ENCODE results near the gene SNX1. TPM values are rescaled to one million over a fixed set of nuclear protein-coding genes. Genes with fewer than 3 reads are reported as not detected.

SNX1 gene
- total RNA-seq, 2 experiments from 2014 or later: 75.6 to 80.1 TPM

- H3K27me3 Mint-ChIP-seq: no peaks in the 10 kb centered on the region
- ATAC-seq (no peak), DNase-seq (no peak)
- intact Hi-C loops (cut with micrococcal nuclease): no loop called here
- H3K36me3 Mint-ChIP-seq (ENCODE audit: low read depth): peaks cover 39% of the 10 kb centered on the region
- no peak overlapping the region for H3K27ac Mint-ChIP-seq
- no peaks in the 10 kb centered on the region for H3K9me3 Mint-ChIP-seq
- H3K4me3 Mint-ChIP-seq: no peak overlapping the region
- CTCF ChIA-PET: interaction anchor here (0.9 to 1.8 kb wide), 3 partner anchors 11 to 25 kb away, joined by 3 to 4 read pairs (median 4); no protein-coding TSS in a partner anchor
- no peaks in the 10 kb centered on the region for H3K4me1 Mint-ChIP-seq (ENCODE audit: low read depth)
- POLR2A ChIA-PET: interaction anchor here (1.1 kb wide), 1 partner anchor 569 kb away, joined by 3 read pairs; no protein-coding TSS in a partner anchor
- TF ChIP-seq CTCF (IDR thresholded peaks at IDR 0.05): no peak
Observed at GRCh38 chr15:64122444-64122843, 26.7 kb downstream of the SNX1 start.

DNA sequence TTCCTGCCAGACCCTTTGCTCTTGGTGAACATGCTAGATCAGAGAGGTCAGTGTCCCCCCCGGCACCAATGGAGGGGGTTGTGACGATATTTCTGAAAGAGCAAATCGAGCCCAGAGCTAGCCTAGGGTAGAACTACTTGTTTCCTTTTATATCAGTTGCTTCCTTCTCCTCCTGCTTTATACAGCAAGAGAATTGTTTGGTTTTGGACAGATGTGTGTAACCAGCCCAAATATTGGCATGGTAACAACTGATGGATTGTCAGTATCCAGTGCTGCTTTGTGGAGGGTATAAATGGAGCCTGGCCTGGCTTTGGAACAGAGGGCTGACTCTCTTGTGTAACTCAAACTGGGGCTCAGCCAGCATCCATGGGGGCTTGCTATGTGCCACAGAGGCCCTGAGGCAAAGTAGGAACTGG lies 27.2 kb downstream of the SNX1 start:
- CTCF ChIA-PET: interaction anchor here (0.9 to 1.5 kb wide), 2 partner anchors 24 kb away, joined by 3 to 4 read pairs; no protein-coding TSS in a partner anchor
- DNase-seq: no peak
- no peak for ATAC-seq
- no peak for TF ChIP-seq CTCF (IDR thresholded peaks at IDR 0.05)
- intact Hi-C loops (cut with micrococcal nuclease): no loop called here
- POLR2A ChIA-PET: interaction anchor here (1.1 kb wide), 1 partner anchor 568 kb away, joined by 3 read pairs; no protein-coding TSS in a partner anchor
- Mint-ChIP-seq H3K27me3 (no peaks in the 10 kb centered on the region), H3K36me3 (ENCODE audit: low read depth) (peaks cover 41% of the 10 kb centered on the region), H3K4me1 (ENCODE audit: low read depth) (no peaks in the 10 kb centered on the region), H3K4me3 (no peak overlapping the region), H3K27ac (no peak overlapping the region), H3K9me3 (no peaks in the 10 kb centered on the region)

GRCh38 chr15:64125978-64126377 lies 30.2 kb downstream of the SNX1 start:
- DNase-seq: no peak
- H3K27me3 Mint-ChIP-seq: no peaks in the 10 kb centered on the region
- no peak overlapping the region for H3K4me3 Mint-ChIP-seq
- no peak overlapping the region for H3K27ac Mint-ChIP-seq
- H3K4me1 Mint-ChIP-seq (ENCODE audit: low read depth): no peaks in the 10 kb centered on the region
- peaks cover 33% of the 10 kb centered on the region for H3K36me3 Mint-ChIP-seq (ENCODE audit: low read depth)
- CTCF ChIA-PET: interaction anchor here (1.1 to 1.6 kb wide), 2 partner anchors 27 to 28 kb away, joined by 3 to 4 read pairs; no protein-coding TSS in a partner anchor
- ATAC-seq: no peak
- intact Hi-C loops (cut with micrococcal nuclease): no loop called here
- H3K9me3 Mint-ChIP-seq: no peaks in the 10 kb centered on the region
- no peak for TF ChIP-seq CTCF (IDR thresholded peaks at IDR 0.05)
- POLR2A ChIA-PET: interaction anchor here (1.1 kb wide), 1 partner anchor 27 kb away, joined by 3 read pairs; no protein-coding TSS in a partner anchor

GRCh38 chr15:64127521-64128270 lies 31.9 kb downstream of the SNX1 start:
- ChIA-PET POLR2A (no interaction called here), CTCF (no interaction called here)
- peaks cover 34% of the 10 kb centered on the region for H3K36me3 Mint-ChIP-seq (ENCODE audit: low read depth)
- ATAC-seq: no peak
- TF ChIP-seq CTCF (IDR thresholded peaks at IDR 0.05): no peak
- no peaks in the 10 kb centered on the region for H3K27me3 Mint-ChIP-seq
- no peak overlapping the region for H3K4me3 Mint-ChIP-seq
- no peak overlapping the region for H3K27ac Mint-ChIP-seq
- no peaks in the 10 kb centered on the region for H3K9me3 Mint-ChIP-seq
- DNase-seq: no peak
- no peaks in the 10 kb centered on the region for H3K4me1 Mint-ChIP-seq (ENCODE audit: low read depth)
- intact Hi-C loops (cut with micrococcal nuclease): no loop called here

DNA sequence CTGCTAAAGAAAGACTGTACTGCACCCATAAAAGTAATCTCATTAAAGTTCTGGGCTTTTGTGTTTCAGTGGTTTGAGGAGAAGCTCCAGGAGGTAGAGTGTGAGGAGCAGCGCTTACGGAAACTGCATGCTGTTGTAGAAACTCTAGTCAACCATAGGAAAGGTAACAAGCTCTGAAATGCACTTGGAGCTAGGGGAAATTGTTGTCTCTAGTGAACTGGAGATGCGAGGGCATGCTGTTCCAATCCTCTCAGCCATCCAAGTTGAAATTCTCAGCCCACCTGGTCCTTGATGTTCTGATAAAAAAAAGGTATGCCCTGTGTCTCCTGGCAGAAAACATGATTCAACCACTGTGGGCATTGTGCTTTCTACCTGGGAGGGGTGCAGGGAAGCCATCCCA lies 34.4 kb downstream of the SNX1 start:
- ChIA-PET POLR2A (no interaction called here), CTCF (interaction anchor here (3.5 kb wide), 1 partner anchor 24 kb away, joined by 16 read pairs; no protein-coding TSS in a partner anchor)
- no peak overlapping the region for H3K27ac Mint-ChIP-seq
- H3K27me3 Mint-ChIP-seq: no peaks in the 10 kb centered on the region
- H3K4me1 Mint-ChIP-seq (ENCODE audit: low read depth): no peaks in the 10 kb centered on the region
- H3K36me3 Mint-ChIP-seq (ENCODE audit: low read depth): peaks cover 30% of the 10 kb centered on the region
- ATAC-seq (no peak), DNase-seq (no peak)
- no peak for TF ChIP-seq CTCF (IDR thresholded peaks at IDR 0.05)
- no peaks in the 10 kb centered on the region for H3K9me3 Mint-ChIP-seq
- H3K4me3 Mint-ChIP-seq: no peak overlapping the region
- intact Hi-C loops (cut with micrococcal nuclease): no loop called here

Measured in activated CD8-positive, alpha-beta T cell treated with anti-CD3 and anti-CD28 coated beads for 36 hours (primary cell).